Measurements from ENCODE around the gene PLEKHN1.

PLEKHN1 gene

GRCh38 chr1:966704-967300, 520 bp downstream of the PLEKHN1 start (continued):
- TF ChIP-seq, protein P1, sequence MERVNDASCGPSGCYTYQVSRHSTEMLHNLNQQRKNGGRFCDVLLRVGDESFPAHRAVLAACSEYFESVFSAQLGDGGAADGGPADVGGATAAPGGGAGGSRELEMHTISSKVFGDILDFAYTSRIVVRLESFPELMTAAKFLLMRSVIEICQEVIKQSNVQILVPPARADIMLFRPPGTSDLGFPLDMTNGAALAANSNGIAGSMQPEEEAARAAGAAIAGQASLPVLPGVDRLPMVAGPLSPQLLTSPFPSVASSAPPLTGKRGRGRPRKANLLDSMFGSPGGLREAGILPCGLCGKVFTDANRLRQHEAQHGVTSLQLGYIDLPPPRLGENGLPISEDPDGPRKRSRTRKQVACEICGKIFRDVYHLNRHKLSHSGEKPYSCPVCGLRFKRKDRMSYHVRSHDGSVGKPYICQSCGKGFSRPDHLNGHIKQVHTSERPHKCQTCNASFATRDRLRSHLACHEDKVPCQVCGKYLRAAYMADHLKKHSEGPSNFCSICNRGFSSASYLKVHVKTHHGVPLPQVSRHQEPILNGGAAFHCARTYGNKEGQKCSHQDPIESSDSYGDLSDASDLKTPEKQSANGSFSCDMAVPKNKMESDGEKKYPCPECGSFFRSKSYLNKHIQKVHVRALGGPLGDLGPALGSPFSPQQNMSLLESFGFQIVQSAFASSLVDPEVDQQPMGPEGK (tag by site-specific recombination; IDR thresholded peaks at IDR 0.05): peak; percentile 81
- peak; percentile 87 for TF ChIP-seq ZBTB26 (tag by site-specific recombination; optimal IDR thresholded peaks at IDR 0.05)
- TF ChIP-seq ZNF501 (tag by site-specific recombination; IDR thresholded peaks at IDR 0.05): 0 out of 2 replicates have a peak, but pooled peaks have one; percentile 19
- peak; percentile 53; the same call in 1 of the 2 replicates for TF ChIP-seq ZNF76 (tag by site-specific recombination; IDR thresholded peaks at IDR 0.05; ENCODE audit: borderline replicate concordance, low read depth)
- TF ChIP-seq ZNF768 (tag by site-specific recombination; IDR thresholded peaks at IDR 0.05): no peak
- TF ChIP-seq ZNF133 (tag by site-specific recombination; IDR thresholded peaks at IDR 0.05): no peak
- peak; percentile 71; the same call in 1 of the 2 replicates for TF ChIP-seq ZBTB20 (tag by site-specific recombination; IDR thresholded peaks at IDR 0.05)
- TF ChIP-seq, protein P2, sequence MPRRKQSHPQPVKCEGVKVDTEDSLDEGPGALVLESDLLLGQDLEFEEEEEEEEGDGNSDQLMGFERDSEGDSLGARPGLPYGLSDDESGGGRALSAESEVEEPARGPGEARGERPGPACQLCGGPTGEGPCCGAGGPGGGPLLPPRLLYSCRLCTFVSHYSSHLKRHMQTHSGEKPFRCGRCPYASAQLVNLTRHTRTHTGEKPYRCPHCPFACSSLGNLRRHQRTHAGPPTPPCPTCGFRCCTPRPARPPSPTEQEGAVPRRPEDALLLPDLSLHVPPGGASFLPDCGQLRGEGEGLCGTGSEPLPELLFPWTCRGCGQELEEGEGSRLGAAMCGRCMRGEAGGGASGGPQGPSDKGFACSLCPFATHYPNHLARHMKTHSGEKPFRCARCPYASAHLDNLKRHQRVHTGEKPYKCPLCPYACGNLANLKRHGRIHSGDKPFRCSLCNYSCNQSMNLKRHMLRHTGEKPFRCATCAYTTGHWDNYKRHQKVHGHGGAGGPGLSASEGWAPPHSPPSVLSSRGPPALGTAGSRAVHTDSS (tag by site-specific recombination; IDR thresholded peaks at IDR 0.05): no peak
- peak; percentile 18; the same call in 1 of the 2 replicates for TF ChIP-seq ZNF629 (tag by site-specific recombination; IDR thresholded peaks at IDR 0.05)
- TF ChIP-seq ZNF571 (tag by site-specific recombination; IDR thresholded peaks at IDR 0.05): no peak
- TF ChIP-seq SP7 (tag by site-specific recombination; IDR thresholded peaks at IDR 0.05): peak; percentile 64
- TF ChIP-seq HOXC10 (CRISPR knock-in tag; IDR thresholded peaks at IDR 0.05): no peak
- TF ChIP-seq ZNF362 (tag by site-specific recombination; IDR thresholded peaks at IDR 0.05): no peak
- no peak for TF ChIP-seq ZNF555 (tag by site-specific recombination; conservative IDR thresholded peaks at IDR 0.05)
- TF ChIP-seq SP2 (tag by site-specific recombination; IDR thresholded peaks at IDR 0.05): peak; percentile 64
- TF ChIP-seq GLIS1 (tag by site-specific recombination; IDR thresholded peaks at IDR 0.05): peak; percentile 52; the same call in 1 of the 2 replicates
- TF ChIP-seq ZNF335 (tag by site-specific recombination; conservative IDR thresholded peaks at IDR 0.05): peak; percentile 58; the same call in 1 of the 2 replicates
- no peak for TF ChIP-seq ZNF654 (tag by site-specific recombination; IDR thresholded peaks at IDR 0.05; ENCODE audit: low read depth)
- no peak for TF ChIP-seq ZNF221 (tag by site-specific recombination; IDR thresholded peaks at IDR 0.05; ENCODE audit: borderline replicate concordance)
- 0 out of 2 replicates have a peak, but pooled peaks have one; percentile 35 for TF ChIP-seq ZNF324 (tag by site-specific recombination; IDR thresholded peaks at IDR 0.05)
- TF ChIP-seq ZNF518A (tag by site-specific recombination; conservative IDR thresholded peaks at IDR 0.05; ENCODE audit: low read depth): no peak
- peak; percentile 22; the same call in 1 of the 2 replicates for TF ChIP-seq SP3 (tag by site-specific recombination; IDR thresholded peaks at IDR 0.05)
- TF ChIP-seq ZNF404 (tag by site-specific recombination; IDR thresholded peaks at IDR 0.05): no peak
- TF ChIP-seq KLF8 (tag by site-specific recombination; IDR thresholded peaks at IDR 0.05): peak; percentile 80; the same call in 1 of the 2 replicates
- no peak for TF ChIP-seq ZNF24 (tag by site-specific recombination; IDR thresholded peaks at IDR 0.05)
- TF ChIP-seq GLIS2 (tag by site-specific recombination; IDR thresholded peaks at IDR 0.05): peak; percentile 72
- TF ChIP-seq PBX3 (CRISPR knock-in tag; IDR thresholded peaks at IDR 0.05): no peak
- TF ChIP-seq KLF9 (tag by site-specific recombination; IDR thresholded peaks at IDR 0.05; ENCODE audit: low read depth): peak; percentile 82
- TF ChIP-seq MZF1 (tag by site-specific recombination; IDR thresholded peaks at IDR 0.05; ENCODE audit: borderline replicate concordance): no peak

Data from HEK293 (cell line).